ENCODE data around the gene HSD17B12.

DNA sequence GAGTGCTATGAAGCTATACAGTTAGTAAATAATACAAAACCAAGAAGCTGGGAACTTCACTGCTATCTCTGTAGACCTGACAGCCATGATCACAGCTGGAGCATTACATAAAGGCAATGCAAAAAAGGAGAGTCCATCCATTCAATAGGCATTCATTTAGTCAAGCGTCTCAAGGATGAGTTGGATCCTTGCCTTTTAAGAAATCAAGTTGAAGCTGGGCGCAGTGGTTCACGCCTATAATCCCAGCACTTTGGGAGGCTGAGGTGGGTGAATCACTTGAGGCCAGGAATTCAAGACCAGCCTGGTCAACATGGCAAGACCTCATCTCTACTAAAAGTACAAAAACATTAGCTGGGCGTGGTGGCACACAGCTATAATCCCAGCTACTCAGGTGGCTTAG is 152.0 kb downstream of the HSD17B12 start:
- TF ChIP-seq CTCF (conservative IDR thresholded peaks at IDR 0.05; ENCODE audit: low read depth, low read length) (no peak), EZH2 (IDR thresholded peaks at IDR 0.05; ENCODE audit: borderline replicate concordance, low read depth, low read length, poor library complexity, severe bottlenecking) (no peak)
